GM12891 (cell line): ENCODE measurements around the gene AVPR1A.

ENCODE experiments used
- DNase-seq: peaks from one replicate; pipeline ENCODE4 v3.0.0; 2011; ENCODE audit warnings: low spot score; ENCODE audit not compliant: insufficient read length
- FAIRE-seq: peaks from 2 replicates; lab custom pipeline; 2011; peaks lifted over from hg19 to GRCh38; lab: Jason Lieb, UNC
- PAX5 ChIP-seq: IDR thresholded peaks from 2 replicates; pipeline ENCODE4 v1.6.1; 2011; ENCODE audit warnings: low read length, moderate library complexity, mild to moderate bottlenecking; ENCODE audit not compliant: insufficient read depth, severe bottlenecking
- POLR2A ChIP-seq: IDR thresholded peaks from 2 replicates; pipeline ENCODE4 v1.6.1; 2011; ENCODE audit warnings: low read depth, low read length, control low read depth
- POLR2AphosphoS5 ChIP-seq: IDR thresholded peaks from 2 replicates; pipeline ENCODE4 v1.6.1; 2011; ENCODE audit warnings: low read depth, low read length, control low read depth
- POU2F2 ChIP-seq: IDR thresholded peaks from 2 replicates; pipeline ENCODE4 v1.6.1; 2011; ENCODE audit warnings: low read depth, mild to moderate bottlenecking, control low read depth, low read length, moderate library complexity
- SPI1 ChIP-seq: IDR thresholded peaks from 2 replicates; pipeline ENCODE4 v1.6.1; 2011; ENCODE audit warnings: low read depth, low read length, control low read depth
- TAF1 ChIP-seq: IDR thresholded peaks from 2 replicates; pipeline ENCODE4 v1.6.1; 2011; ENCODE audit warnings: low read depth, low read length, control low read depth

Gene AVPR1A

GRCh38 chr12:63101920-63102319, 49.1 kb downstream of the AVPR1A start:
- no peak for TF ChIP-seq SPI1
- no peak for TF ChIP-seq POLR2A
- no peak for TF ChIP-seq TAF1
- TF ChIP-seq POLR2AphosphoS5: no peak
- DNase-seq (no peak), FAIRE-seq (no peak)

GRCh38 chr12:63098851-63099250, 52.1 kb downstream of the AVPR1A start:
- no peak for FAIRE-seq
- TF ChIP-seq SPI1: no peak
- no peak for DNase-seq

GRCh38 chr12:63095369-63095980, 55.5 kb downstream of the AVPR1A start:
- TF ChIP-seq SPI1 (no peak), POLR2AphosphoS5 (no peak), TAF1 (no peak), POLR2A (no peak), PAX5 (no peak), POU2F2 (no peak)
- DNase-seq (no peak), FAIRE-seq (no peak)

GRCh38 chr12:63093711-63094110, 57.3 kb downstream of the AVPR1A start:
- TF ChIP-seq POLR2A (no peak), TAF1 (no peak), PAX5 (no peak), POU2F2 (no peak), SPI1 (no peak), POLR2AphosphoS5 (no peak)
- DNase-seq: no peak
- FAIRE-seq: no peak

GRCh38 chr12:63093084-63093483, 57.9 kb downstream of the AVPR1A start:
- TF ChIP-seq POLR2AphosphoS5 (no peak), TAF1 (no peak), PAX5 (no peak)
- DNase-seq (no peak), FAIRE-seq (no peak)
